CD4-positive, alpha-beta T cell (primary cell): ENCODE measurements around the gene OR6B3. TPM values are rescaled to one million over a fixed set of nuclear protein-coding genes. Genes with fewer than 3 reads are reported as not detected.

Source experiments
- ATAC-seq: fragments of 200-7000 bp; cut with Tn5 transposase; one replicate; pipeline ENCODE4 v1.10.0; 2022; ENCODE audit warnings: mild to moderate bottlenecking; ENCODE audit not compliant: poor library complexity
- CTCF ChIA-PET: fragments of 350-600 bp; sonication (Branson Sonifier 250); formaldehyde crosslinking; loops from one replicate; lab custom pipeline; 2021; ENCODE audit warnings: antibody characterized with exemption, inconsistent platforms; lab: Charles Lee
- POLR2A ChIA-PET: fragments of 350-600 bp; sonication (Branson Sonifier 250); formaldehyde crosslinking; loops from one replicate; lab custom pipeline; 2021; ENCODE audit warnings: antibody characterized with exemption, inconsistent platforms; lab: Charles Lee
- DNase-seq, 14 experiments: peaks; one replicate each; pipeline ENCODE4 v3.0.0-alpha.2; 2013 to 2020; ENCODE audit warnings: mixed read lengths in 2 of 14
- H3K27ac ChIP-seq, 2 donors: one replicate each; pipeline versions ENCODE4 v1.5.1 to v1.7.0; 2013; ENCODE audit warnings: low read length in 2 of 2, low read depth in 1 of 2, mild to moderate bottlenecking in 1 of 2
- H3K27me3 ChIP-seq, 2 experiments: 1 replicate in 1 of 2; 2 replicates in 1 of 2; pipeline versions ENCODE4 v1.6.1 to v1.7.0; 2013; ENCODE audit warnings: low read length in 2 of 2, control low read depth in 1 of 2, mild to moderate bottlenecking in 1 of 2, moderate library complexity in 1 of 2; ENCODE audit not compliant: insufficient read depth in 2 of 2, control insufficient read depth in 1 of 2
- H3K36me3 ChIP-seq: one replicate; pipeline ENCODE4 v1.6.1; 2013; ENCODE audit warnings: low read length, control low read depth; ENCODE audit not compliant: insufficient read depth
- H3K4me1 ChIP-seq: one replicate; pipeline ENCODE4 v1.6.1; 2013; ENCODE audit warnings: low read length, control low read depth; ENCODE audit not compliant: insufficient read depth
- H3K4me3 ChIP-seq: one replicate; pipeline ENCODE4 v1.5.1; 2013; ENCODE audit warnings: mild to moderate bottlenecking, low read length, moderate library complexity
- H3K9me3 ChIP-seq, 2 experiments: 1 replicate in 1 of 2; 2 replicates in 1 of 2; pipeline versions ENCODE4 v1.6.1 to v1.7.0; 2013; ENCODE audit warnings: low read length in 2 of 2, mild to moderate bottlenecking in 2 of 2, control low read depth in 1 of 2, moderate library complexity in 1 of 2; ENCODE audit not compliant: control insufficient read depth in 1 of 2, insufficient read depth in 1 of 2
- H3K27ac Mint-ChIP-seq: one replicate; pipeline ENCODE4 v1.8.0; 2020; ENCODE audit warnings: mixed read lengths
- H3K27me3 Mint-ChIP-seq: one replicate; pipeline ENCODE4 v1.8.0; 2021; ENCODE audit warnings: mixed read lengths
- H3K36me3 Mint-ChIP-seq: one replicate; pipeline ENCODE4 v1.8.0; 2021; ENCODE audit warnings: low read depth, mixed read lengths
- H3K4me1 Mint-ChIP-seq: one replicate; pipeline ENCODE4 v1.8.0; 2021; ENCODE audit warnings: low read depth, mixed read lengths
- H3K4me3 Mint-ChIP-seq: one replicate; pipeline ENCODE4 v1.8.0; 2020; ENCODE audit warnings: mild to moderate bottlenecking, mixed read lengths
- H3K9me3 Mint-ChIP-seq: one replicate; pipeline ENCODE4 v1.8.0; 2020; ENCODE audit warnings: mixed read lengths
- intact Hi-C, 2 experiments: fragments of 100-400 bp; cut with DNase I in 1 of 2; cut with micrococcal nuclease in 1 of 2; formaldehyde crosslinking; loops; one replicate each; pipeline versions ENCODE4 v1.15.1 to v1.9.0; 2023 to 2025; cut with DNase I, micrococcal nuclease
- total RNA-seq, 174 experiments: library from RNA in 2 of 174; stranded (reverse) in 2 of 174; gene quantifications; one replicate each; pipeline ENCODE4 v1.2.3 and lab custom pipeline; 2021 to 2026
- TF ChIP-seq, protein P1 (sequence below): fragments of 200-600 bp; IDR thresholded peaks from one replicate; pipeline ENCODE4 v1.8.0; 2022; ENCODE audit warnings: antibody characterized with exemption, mild to moderate bottlenecking

Gene OR6B3
- total RNA-seq, 2 experiments from 2014 or later, result not detected

DNA sequence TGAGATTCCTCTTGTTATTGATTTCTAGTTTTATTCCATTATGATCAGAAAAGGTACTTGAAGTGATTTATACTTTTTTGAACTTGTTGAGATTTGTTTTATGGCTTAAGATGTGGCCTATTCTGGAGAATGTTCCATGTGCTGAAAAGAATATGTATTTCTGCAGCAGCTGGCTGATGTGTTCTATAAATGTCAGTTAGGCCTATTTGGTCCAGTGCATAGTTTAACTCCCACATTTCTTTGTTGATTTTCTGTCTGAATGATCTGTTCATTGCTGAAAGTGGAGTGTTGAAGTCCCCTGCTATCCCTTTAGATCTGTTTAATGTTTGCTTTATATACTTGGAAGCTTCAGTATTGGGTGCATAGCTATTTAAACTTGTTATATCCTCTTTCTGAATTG is 16.0 kb downstream of the OR6B3 start:
- no peak for DNase-seq
- H3K4me1 ChIP-seq, result no peaks in the 10 kb centered on the region
- intact Hi-C loops, result no loop called here
- no peak for ATAC-seq
- TF ChIP-seq, protein P1, sequence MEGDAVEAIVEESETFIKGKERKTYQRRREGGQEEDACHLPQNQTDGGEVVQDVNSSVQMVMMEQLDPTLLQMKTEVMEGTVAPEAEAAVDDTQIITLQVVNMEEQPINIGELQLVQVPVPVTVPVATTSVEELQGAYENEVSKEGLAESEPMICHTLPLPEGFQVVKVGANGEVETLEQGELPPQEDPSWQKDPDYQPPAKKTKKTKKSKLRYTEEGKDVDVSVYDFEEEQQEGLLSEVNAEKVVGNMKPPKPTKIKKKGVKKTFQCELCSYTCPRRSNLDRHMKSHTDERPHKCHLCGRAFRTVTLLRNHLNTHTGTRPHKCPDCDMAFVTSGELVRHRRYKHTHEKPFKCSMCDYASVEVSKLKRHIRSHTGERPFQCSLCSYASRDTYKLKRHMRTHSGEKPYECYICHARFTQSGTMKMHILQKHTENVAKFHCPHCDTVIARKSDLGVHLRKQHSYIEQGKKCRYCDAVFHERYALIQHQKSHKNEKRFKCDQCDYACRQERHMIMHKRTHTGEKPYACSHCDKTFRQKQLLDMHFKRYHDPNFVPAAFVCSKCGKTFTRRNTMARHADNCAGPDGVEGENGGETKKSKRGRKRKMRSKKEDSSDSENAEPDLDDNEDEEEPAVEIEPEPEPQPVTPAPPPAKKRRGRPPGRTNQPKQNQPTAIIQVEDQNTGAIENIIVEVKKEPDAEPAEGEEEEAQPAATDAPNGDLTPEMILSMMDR, result no peak
- no peaks in the 10 kb centered on the region for H3K9me3 ChIP-seq
- H3K27me3 ChIP-seq, result peaks cover 26 to 43% of the 10 kb centered on the region in 2 experiments
- Mint-ChIP-seq H3K4me3 (no peak overlapping the region), H3K27ac (no peak overlapping the region), H3K36me3 (no peaks in the 10 kb centered on the region), H3K27me3 (peaks cover 42% of the 10 kb centered on the region), H3K4me1 (no peaks in the 10 kb centered on the region), H3K9me3 (no peaks in the 10 kb centered on the region)
- no peak overlapping the region for H3K27ac ChIP-seq
- CTCF ChIA-PET, result no interaction called here
- POLR2A ChIA-PET, result no interaction called here
- H3K36me3 ChIP-seq, result no peaks in the 10 kb centered on the region
- no peak overlapping the region for H3K4me3 ChIP-seq

DNA sequence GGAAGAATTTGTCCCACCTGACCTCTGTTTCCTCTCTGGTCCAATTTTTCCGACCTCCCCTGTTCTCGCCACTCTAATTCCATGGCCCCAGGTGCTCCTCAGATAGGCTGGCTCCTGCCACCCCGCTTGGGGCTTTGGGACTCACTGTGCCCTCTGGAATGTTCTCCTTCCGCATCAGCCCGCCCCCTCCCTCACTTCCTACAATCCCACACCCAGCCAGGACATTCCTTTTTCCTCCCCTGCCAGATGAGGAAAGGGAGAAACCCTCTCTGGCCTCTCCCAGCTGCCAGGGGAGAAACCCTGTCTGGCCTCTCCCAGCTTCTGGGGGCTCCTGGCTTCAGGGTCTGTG is 20.0 kb downstream of the OR6B3 start:
- intact Hi-C loops, result no loop called here
- no peak for DNase-seq
- TF ChIP-seq, protein P1, result no peak
- no peak overlapping the region for H3K4me3 ChIP-seq
- Mint-ChIP-seq H3K36me3 (no peaks in the 10 kb centered on the region), H3K9me3 (no peaks in the 10 kb centered on the region), H3K27ac (no peak overlapping the region), H3K27me3 (peaks cover 42% of the 10 kb centered on the region), H3K4me3 (no peak overlapping the region), H3K4me1 (no peaks in the 10 kb centered on the region)
- H3K36me3 ChIP-seq, result no peaks in the 10 kb centered on the region
- ChIA-PET POLR2A (no interaction called here), CTCF (no interaction called here)
- H3K4me1 ChIP-seq, result no peaks in the 10 kb centered on the region
- peaks cover 8 to 12% of the 10 kb centered on the region in 2 experiments for H3K27me3 ChIP-seq
- H3K27ac ChIP-seq, result no peak overlapping the region
- ATAC-seq, result no peak
- H3K9me3 ChIP-seq, result no peaks in the 10 kb centered on the region

DNA sequence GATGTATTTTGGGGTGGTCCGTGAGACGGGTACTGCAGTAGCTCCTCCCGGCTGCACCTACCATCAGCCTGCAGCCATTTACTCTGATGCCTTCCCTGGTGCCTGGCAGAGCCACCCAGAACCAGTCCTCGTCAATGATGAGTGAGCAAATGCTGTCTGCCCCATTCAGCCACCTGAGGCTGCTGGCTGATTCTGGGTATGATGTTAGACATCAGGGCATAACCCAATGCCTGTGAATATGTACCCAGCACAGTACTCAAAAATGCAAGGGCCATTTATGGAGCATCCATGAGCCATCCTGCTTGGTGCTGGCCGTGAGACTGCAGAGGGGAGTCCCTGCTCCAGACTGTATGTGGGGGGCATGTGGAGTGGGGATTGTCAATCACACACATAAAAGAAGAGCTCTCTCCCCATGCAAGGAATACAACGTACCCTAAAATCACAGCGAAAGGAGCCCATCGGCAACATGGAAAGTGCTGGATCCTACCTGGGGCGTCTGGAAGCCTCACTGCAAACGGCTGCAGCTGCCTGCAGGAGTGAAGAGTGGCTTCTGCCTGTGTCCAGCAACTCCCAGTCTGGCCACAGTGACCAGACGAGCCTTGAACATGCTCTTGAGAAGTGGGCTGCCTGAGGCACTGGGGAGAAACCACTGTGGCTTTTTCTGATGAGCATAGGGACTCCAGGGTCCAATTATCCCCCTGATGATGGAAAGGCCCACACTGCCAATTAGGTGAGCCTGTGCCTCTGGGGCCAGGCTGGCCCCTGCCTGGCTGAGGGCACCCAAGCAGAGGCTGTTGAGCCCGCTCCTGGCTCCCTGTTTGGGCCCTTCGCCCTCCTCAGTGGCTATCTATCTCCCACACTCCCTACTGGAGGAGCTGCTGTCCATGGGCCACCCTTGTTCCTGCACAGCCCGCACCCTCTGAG is 20.7 kb downstream of the OR6B3 start:
- Histone ChIP-seq H3K4me1 (no peaks in the 10 kb centered on the region), H3K27ac (no peak overlapping the region), H3K36me3 (no peaks in the 10 kb centered on the region), H3K9me3 (no peaks in the 10 kb centered on the region), H3K4me3 (no peak overlapping the region), H3K27me3 (peaks cover 8 to 10% of the 10 kb centered on the region in 2 experiments)
- ChIA-PET CTCF (no interaction called here), POLR2A (no interaction called here)
- TF ChIP-seq, protein P1, result no peak
- H3K27ac Mint-ChIP-seq, result no peak overlapping the region
- no peak overlapping the region for H3K4me3 Mint-ChIP-seq
- H3K36me3 Mint-ChIP-seq, result no peaks in the 10 kb centered on the region
- no peak for ATAC-seq
- H3K9me3 Mint-ChIP-seq, result no peaks in the 10 kb centered on the region
- DNase-seq, result no peak
- H3K4me1 Mint-ChIP-seq, result no peaks in the 10 kb centered on the region
- H3K27me3 Mint-ChIP-seq, result peaks cover 41% of the 10 kb centered on the region
- intact Hi-C loops, result no loop called here
